ENCODE data around the gene SORCS3.

DNA sequence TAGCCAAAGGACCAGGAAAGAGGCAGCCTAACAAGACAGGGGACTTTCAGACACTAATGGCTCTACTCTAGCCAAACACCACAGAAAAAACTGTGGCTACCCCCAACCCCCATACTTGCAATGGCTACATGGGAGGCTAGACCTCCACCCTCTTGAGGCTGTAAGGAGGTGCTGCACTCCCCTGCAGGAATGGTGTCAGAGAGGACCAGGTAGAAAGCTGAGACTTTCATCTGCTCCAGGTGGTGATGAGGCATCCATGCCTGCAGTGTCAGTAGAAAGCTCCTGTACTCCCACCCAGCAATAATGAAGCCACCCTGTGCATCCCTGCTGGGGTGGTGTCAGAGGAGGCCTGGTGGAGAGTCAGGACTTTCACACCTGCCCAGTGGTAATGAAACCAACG lies 18.9 kb upstream of the SORCS3 start:
- TF ChIP-seq, protein P1, sequence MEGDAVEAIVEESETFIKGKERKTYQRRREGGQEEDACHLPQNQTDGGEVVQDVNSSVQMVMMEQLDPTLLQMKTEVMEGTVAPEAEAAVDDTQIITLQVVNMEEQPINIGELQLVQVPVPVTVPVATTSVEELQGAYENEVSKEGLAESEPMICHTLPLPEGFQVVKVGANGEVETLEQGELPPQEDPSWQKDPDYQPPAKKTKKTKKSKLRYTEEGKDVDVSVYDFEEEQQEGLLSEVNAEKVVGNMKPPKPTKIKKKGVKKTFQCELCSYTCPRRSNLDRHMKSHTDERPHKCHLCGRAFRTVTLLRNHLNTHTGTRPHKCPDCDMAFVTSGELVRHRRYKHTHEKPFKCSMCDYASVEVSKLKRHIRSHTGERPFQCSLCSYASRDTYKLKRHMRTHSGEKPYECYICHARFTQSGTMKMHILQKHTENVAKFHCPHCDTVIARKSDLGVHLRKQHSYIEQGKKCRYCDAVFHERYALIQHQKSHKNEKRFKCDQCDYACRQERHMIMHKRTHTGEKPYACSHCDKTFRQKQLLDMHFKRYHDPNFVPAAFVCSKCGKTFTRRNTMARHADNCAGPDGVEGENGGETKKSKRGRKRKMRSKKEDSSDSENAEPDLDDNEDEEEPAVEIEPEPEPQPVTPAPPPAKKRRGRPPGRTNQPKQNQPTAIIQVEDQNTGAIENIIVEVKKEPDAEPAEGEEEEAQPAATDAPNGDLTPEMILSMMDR (IDR thresholded peaks at IDR 0.05; ENCODE audit: insufficient read depth, low read depth, low read length): no peak
- no peak for TF ChIP-seq EZH2 (IDR thresholded peaks at IDR 0.05; ENCODE audit: insufficient read depth, low read length)
